Breast epithelium (tissue), 3 donors: Measurements from ENCODE around the gene PDLIM5.
"Not testable (repeated sequence)": the region's sequence is repeated elsewhere in the genome, so short reads cannot be mapped to it uniquely, and the experiment has no call there.

ENCODE experiments used
- POLR2A ChIP-seq: fragments of 450-650 bp; IDR thresholded peaks from one replicate; pipeline ENCODE4 v1.6.1; 2016; ENCODE audit warnings: antibody characterized with exemption, mild to moderate bottlenecking, moderate library complexity
- TF ChIP-seq, protein P1 (sequence below), 3 donors: fragments of 450-650 bp; IDR thresholded peaks; one replicate each; pipeline ENCODE4 v1.5.1; 2016 to 2017; ENCODE audit warnings: antibody characterized with exemption in 3 of 3, mild to moderate bottlenecking in 3 of 3, moderate library complexity in 3 of 3

- TF ChIP-seq, protein P1, sequence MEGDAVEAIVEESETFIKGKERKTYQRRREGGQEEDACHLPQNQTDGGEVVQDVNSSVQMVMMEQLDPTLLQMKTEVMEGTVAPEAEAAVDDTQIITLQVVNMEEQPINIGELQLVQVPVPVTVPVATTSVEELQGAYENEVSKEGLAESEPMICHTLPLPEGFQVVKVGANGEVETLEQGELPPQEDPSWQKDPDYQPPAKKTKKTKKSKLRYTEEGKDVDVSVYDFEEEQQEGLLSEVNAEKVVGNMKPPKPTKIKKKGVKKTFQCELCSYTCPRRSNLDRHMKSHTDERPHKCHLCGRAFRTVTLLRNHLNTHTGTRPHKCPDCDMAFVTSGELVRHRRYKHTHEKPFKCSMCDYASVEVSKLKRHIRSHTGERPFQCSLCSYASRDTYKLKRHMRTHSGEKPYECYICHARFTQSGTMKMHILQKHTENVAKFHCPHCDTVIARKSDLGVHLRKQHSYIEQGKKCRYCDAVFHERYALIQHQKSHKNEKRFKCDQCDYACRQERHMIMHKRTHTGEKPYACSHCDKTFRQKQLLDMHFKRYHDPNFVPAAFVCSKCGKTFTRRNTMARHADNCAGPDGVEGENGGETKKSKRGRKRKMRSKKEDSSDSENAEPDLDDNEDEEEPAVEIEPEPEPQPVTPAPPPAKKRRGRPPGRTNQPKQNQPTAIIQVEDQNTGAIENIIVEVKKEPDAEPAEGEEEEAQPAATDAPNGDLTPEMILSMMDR (IDR thresholded peaks at IDR 0.05) = not testable (repeated sequence)
- not testable (repeated sequence) for TF ChIP-seq POLR2A
Observed at GRCh38 chr4:94556047-94556446, 104.3 kb downstream of the PDLIM5 start.
